GM12801 (cell line): ENCODE measurements around the gene GRIK4.

ENCODE experiments used
- TF ChIP-seq, protein P1 (sequence below): IDR thresholded peaks from one replicate; pipeline ENCODE4 v1.5.1; 2011; ENCODE audit warnings: control low read depth; ENCODE audit not compliant: insufficient read length; ENCODE audit errors: extremely low read depth

The GRIK4 gene

DNA sequence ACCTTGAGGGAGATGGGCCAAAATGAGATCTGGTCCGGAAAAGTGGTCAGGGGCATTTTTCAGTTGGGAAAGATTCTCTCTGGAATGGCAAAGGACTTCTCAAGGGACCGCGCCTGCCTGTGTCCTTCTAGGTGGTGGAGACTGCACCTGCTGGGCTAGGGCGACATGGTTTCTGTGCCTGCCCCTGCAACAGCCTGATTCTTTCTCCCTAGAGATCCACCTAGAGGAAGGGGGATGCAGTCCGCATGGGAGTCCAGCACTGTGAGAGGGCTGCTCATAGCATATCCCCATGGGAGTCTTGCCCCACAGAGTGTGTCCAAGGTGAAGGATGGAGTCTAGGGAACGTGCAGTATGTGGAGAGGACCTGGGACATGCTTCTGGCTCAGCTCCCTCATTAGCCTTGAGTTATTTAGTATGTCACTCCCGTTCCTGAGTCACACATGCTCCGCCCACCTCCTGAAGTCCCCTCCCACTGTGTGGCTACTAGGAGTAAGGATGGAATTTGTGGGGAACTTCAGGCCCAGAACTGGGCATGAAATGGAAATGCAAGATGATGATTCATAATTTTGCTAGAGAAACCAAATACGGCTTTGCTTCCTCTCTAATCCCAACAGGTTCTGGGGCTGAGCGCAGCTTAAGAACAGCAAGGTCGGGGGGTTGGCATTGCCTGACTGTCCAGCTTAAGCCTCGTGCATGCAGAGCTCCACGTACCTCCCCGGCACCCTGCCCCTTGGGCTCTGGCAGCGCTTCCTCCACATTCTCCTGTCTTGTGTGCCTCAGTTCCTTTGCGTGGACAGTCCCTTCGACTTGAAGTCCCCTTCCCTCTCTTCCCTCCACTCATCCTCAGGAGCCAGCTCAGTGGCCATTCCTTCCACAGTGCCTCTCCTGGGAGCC lies 35.0 kb downstream of the GRIK4 start:
- TF ChIP-seq, protein P1, sequence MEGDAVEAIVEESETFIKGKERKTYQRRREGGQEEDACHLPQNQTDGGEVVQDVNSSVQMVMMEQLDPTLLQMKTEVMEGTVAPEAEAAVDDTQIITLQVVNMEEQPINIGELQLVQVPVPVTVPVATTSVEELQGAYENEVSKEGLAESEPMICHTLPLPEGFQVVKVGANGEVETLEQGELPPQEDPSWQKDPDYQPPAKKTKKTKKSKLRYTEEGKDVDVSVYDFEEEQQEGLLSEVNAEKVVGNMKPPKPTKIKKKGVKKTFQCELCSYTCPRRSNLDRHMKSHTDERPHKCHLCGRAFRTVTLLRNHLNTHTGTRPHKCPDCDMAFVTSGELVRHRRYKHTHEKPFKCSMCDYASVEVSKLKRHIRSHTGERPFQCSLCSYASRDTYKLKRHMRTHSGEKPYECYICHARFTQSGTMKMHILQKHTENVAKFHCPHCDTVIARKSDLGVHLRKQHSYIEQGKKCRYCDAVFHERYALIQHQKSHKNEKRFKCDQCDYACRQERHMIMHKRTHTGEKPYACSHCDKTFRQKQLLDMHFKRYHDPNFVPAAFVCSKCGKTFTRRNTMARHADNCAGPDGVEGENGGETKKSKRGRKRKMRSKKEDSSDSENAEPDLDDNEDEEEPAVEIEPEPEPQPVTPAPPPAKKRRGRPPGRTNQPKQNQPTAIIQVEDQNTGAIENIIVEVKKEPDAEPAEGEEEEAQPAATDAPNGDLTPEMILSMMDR = no peak

DNA sequence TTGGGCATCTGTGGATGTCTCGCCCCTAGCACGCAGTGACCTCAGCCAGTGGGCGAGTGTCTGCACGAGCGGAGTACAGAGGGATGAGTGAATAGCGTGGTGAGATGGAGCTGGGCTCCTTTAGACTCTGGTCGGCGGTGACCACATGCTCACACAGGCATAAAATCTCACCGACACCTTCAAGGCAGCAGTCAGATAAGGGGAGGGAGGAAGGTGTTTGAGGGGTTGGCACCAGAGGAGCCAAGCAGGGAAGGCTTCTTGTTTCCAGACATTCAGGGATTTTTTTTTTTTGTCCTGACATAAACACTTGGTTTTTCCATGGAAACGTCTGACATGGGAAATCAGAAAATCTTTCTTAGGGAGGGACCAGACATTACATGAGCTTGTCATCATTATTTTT lies 35.8 kb downstream of the GRIK4 start:
- TF ChIP-seq, protein P1 = no peak

DNA sequence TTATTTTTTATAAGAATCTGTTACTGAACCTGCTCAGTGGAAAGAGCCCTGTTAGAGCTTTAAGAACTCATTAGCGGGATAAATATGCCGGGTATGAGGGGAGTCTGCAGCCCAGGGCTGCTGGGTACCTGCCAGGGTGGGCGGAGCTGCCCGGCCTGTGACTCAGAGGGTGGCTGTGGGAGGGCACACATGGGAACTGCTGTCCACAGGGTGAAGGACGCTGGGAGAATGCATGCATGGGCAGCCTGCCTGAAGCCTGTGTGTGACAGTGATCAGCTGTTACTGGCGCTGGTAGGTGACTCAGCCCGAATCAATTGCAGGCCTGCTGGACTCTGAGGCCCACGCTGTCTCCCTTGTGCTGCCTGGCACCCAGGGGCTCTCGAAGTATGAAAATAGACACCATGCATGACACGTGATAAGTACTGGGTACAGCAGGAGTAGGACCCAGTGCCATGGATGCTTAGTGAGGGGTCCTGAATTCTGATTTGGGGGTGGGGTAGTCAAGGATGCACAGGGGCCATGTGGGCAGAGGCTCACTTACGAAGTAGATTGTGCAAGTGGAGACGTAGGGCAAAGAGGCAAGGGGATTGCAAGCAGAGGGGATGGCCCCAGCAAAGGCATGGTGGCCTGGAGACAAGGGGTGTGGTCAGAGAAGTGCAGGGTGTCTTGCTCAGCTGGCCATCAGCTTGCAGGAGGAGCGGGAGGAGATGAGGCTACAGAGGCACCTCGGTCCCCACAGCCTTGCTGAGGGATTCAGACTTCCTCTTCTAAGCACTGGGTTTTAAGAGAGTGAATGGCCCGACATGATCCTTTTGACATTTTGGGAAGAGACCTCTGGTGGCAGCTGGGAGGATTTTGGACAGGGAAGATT lies 36.5 kb downstream of the GRIK4 start:
- TF ChIP-seq, protein P1 = no peak

DNA sequence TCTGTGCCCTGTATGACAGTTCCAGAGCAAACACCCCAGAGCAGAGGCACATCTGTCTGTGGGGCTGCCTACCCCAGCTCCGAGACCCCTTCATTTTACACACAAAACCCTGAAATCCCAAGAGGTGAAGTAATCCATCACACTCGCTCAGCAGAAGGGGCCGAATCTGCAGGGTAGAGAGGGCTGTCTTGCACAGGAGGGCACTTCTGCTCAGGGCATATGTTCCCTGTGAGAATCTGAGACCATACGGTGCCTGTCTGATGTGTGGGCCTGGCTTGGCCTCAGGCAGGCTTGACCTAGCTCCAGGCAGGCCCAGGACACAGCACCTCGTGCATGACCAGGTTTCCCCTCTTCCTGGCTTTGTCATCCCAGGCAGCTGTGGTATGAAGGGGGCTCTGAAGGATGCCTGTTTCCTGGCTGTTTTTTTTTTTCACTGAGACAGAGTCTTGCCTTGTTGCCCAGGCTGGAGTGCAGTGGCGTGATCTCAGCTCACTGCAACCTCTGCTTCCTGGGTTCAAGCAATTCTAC lies 37.2 kb downstream of the GRIK4 start:
- TF ChIP-seq, protein P1 = no peak

DNA sequence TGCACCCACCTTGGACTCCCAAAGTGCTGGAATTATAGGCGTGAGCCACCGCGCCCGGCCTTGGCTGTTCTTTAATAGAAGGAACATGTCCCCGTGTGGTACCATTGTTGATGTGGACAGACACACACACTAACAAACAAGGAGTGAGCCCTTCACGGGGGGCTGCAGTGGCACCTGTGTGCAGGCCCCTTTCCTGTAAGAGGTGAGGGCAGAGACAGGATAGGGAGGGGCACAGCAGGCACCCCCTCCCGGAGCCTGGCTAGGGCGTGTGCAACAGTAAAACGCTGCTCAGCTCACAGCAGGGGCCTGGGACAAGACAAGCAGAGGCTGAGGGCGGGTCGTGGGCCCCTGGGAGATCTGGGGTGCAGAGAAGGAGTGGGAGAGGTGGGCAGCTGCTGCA lies 37.8 kb downstream of the GRIK4 start:
- TF ChIP-seq, protein P1 = no peak

DNA sequence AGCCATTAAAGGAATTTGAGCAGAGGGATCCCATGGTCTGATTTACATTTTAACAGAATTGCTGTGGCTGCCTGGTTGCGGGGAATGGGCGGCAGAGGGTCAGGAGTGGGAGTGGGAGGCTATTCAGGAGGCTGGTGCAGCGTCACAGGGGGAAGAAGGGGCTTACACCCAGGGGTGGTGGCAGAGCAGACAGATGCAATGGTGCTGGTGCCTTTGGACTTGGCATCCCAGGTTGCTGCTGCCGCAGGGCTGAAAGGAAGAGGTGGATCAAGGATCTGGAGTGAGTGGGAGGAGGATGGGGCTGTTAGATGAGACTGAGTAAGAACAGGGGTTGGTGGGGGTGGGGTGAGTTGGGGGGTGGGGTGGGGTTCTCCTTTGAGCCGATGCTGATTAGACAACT lies 38.5 kb downstream of the GRIK4 start:
- TF ChIP-seq, protein P1 = no peak

DNA sequence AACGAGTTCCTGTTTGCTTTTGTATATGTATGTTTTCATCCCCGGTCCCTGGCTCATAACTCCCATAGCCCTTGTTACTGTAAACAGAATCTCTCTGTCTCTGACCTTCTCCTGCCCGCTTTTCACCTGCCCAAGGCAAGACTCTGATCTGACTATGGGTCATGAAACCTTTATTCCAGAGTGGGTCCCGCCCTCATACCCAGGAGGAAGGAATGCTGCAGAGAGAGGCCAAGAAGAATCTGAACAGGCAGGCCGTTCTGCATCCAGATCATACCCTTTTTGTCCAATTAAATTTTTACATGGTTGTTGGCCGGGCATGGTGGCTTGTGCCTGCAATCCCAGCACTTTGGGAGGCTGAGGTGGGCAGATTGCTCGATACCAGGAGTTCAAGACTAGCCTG lies 39.6 kb downstream of the GRIK4 start:
- TF ChIP-seq, protein P1 = no peak
